GM23338 (cell line): ENCODE measurements around the gene UBE2E2. TPM values are rescaled to one million over a fixed set of nuclear protein-coding genes. Genes with fewer than 3 reads are reported as not detected.

Experiments
- ATAC-seq: fragments of 200-7000 bp; cut with Tn5 transposase; 3 replicates; pipeline ENCODE4 v1.9.1; 2020
- DNase-seq: peaks from one replicate; pipeline ENCODE4 v3.0.0-alpha.2; 2015; ENCODE audit warnings: low spot score
- H2AFZ ChIP-seq: fragments of 200-600 bp; sonication (generic); 2 replicates; pipeline ENCODE4 v1.8.0; 2016; ENCODE audit warnings: antibody characterized with exemption, mild to moderate bottlenecking, moderate library complexity
- H3F3A ChIP-seq: fragments of 200-600 bp; sonication (generic); replicated peaks from 2 replicates; pipeline ENCODE4 v1.8.0; 2017; ENCODE audit warnings: antibody characterized with exemption, mixed run types, low read depth
- H3K27ac ChIP-seq: fragments of 200-600 bp; sonication (generic); 2 replicates; pipeline ENCODE4 v1.6.1; 2016; ENCODE audit warnings: low read depth
- H3K27me3 ChIP-seq: fragments of 200-600 bp; sonication (generic); 2 replicates; pipeline ENCODE4 v1.8.0; 2016; ENCODE audit warnings: mild to moderate bottlenecking, mixed run types, moderate library complexity; ENCODE audit not compliant: insufficient read depth
- H3K36me3 ChIP-seq: fragments of 200-600 bp; sonication (generic); 2 replicates; pipeline ENCODE4 v1.8.0; 2016; ENCODE audit warnings: mild to moderate bottlenecking; ENCODE audit not compliant: insufficient read depth
- H3K4me1 ChIP-seq: fragments of 200-600 bp; sonication (generic); 2 replicates; pipeline ENCODE4 v1.8.0; 2016; ENCODE audit warnings: mild to moderate bottlenecking, moderate library complexity; ENCODE audit not compliant: insufficient read depth
- H3K4me2 ChIP-seq: fragments of 200-600 bp; sonication (generic); 2 replicates; pipeline ENCODE4 v1.7.1; 2017; ENCODE audit warnings: mixed run types
- H3K4me3 ChIP-seq: fragments of 200-600 bp; sonication (generic); 2 replicates; pipeline ENCODE4 v1.6.1; 2016; ENCODE audit warnings: mixed run types
- H3K79me2 ChIP-seq: fragments of 200-600 bp; sonication (generic); replicated peaks from 2 replicates; pipeline ENCODE4 v1.8.0; 2017; ENCODE audit warnings: mild to moderate bottlenecking; ENCODE audit not compliant: insufficient read depth
- H3K9me2 ChIP-seq: fragments of 200-600 bp; sonication (generic); 2 replicates; pipeline ENCODE4 v1.8.0; 2017; ENCODE audit not compliant: insufficient read depth
- H4K20me1 ChIP-seq: fragments of 200-600 bp; sonication (generic); replicated peaks from 2 replicates; pipeline ENCODE4 v1.8.0; 2017; ENCODE audit warnings: mild to moderate bottlenecking; ENCODE audit not compliant: insufficient read depth
- H3K27ac Mint-ChIP-seq: 2 replicates; pipeline ENCODE4 v1.8.0; 2020; ENCODE audit warnings: inconsistent platforms, mild to moderate bottlenecking, moderate library complexity, mixed read lengths
- H3K27me3 Mint-ChIP-seq: 3 replicates; pipeline ENCODE4 v1.8.0; 2022; ENCODE audit warnings: low read depth, mild to moderate bottlenecking, moderate library complexity, mixed read lengths, inconsistent platforms; ENCODE audit not compliant: insufficient read depth, poor library complexity
- H3K36me3 Mint-ChIP-seq: 3 replicates; pipeline ENCODE4 v1.8.0; 2021; ENCODE audit warnings: low read depth, mild to moderate bottlenecking, inconsistent platforms, moderate library complexity, mixed read lengths
- H3K4me1 Mint-ChIP-seq: 3 replicates; pipeline ENCODE4 v1.8.0; 2020; ENCODE audit warnings: mild to moderate bottlenecking, inconsistent platforms, mixed read lengths
- H3K4me3 Mint-ChIP-seq: 3 replicates; pipeline ENCODE4 v1.8.0; 2021; ENCODE audit warnings: moderate library complexity, mild to moderate bottlenecking, inconsistent platforms, mixed read lengths
- H3K9me3 Mint-ChIP-seq: 3 replicates; pipeline ENCODE4 v1.8.0; 2020; ENCODE audit warnings: moderate library complexity, mild to moderate bottlenecking, inconsistent platforms, mixed read lengths
- STAT1 ChIP-seq: IDR thresholded peaks from one replicate; pipeline ENCODE4 v1.6.1; 2016; ENCODE audit warnings: antibody characterized with exemption; ENCODE audit not compliant: unreplicated experiment
- ZNF331 ChIP-seq: fragments of 250-450 bp; sonication (Bioruptor Pico); IDR thresholded peaks from 2 replicates; pipeline ENCODE4 v1.5.0; 2020; ENCODE audit warnings: low read depth, mild to moderate bottlenecking, moderate library complexity
- polyA plus RNA-seq: library from polyadenylated mRNA; unstranded; fragments of >200 nt; fragmentation: Nextera tagmentation; extraction: Ambion mirVana; gene quantifications from 2 replicates; pipeline ENCODE4 v1.2.1, GENCODE V29; 2016
- total RNA-seq: library from RNA; depleted of rRNA; stranded (reverse); fragments of >200 nt; shearing (Covaris generic); gene quantifications from 2 replicates; pipeline ENCODE4 v1.2.3, GENCODE V29; 2014
- TF ChIP-seq, protein P1 (sequence below): fragments of 250-450 bp; sonication (Bioruptor Pico); IDR thresholded peaks from 2 replicates; pipeline ENCODE4 v1.5.0; 2020; ENCODE audit warnings: mild to moderate bottlenecking, moderate library complexity
- TF ChIP-seq, protein P2 (sequence below): IDR thresholded peaks from 2 replicates; pipeline ENCODE4 v1.6.1; 2016; ENCODE audit warnings: antibody characterized with exemption

UBE2E2 gene
- total and polyA plus RNA-seq, 2 experiments from 2014 or later = 86.9 to 169 TPM

- H3K4me1 ChIP-seq = peaks cover 29% of the 10 kb centered on the region
- no peak overlapping the region for H3K27ac ChIP-seq
- ATAC-seq = no peak
- H3K36me3 Mint-ChIP-seq = no peaks in the 10 kb centered on the region
- H3K27ac Mint-ChIP-seq = no peak overlapping the region
- H3F3A ChIP-seq = no peaks in the 10 kb centered on the region
- H3K9me3 Mint-ChIP-seq = no peaks in the 10 kb centered on the region; the same call in 2 of the 3 replicates
- H3K4me1 Mint-ChIP-seq = peaks cover 30% of the 10 kb centered on the region
- H3K4me3 ChIP-seq = no peak overlapping the region
- no peaks in the 10 kb centered on the region for H3K27me3 ChIP-seq
- H3K9me2 ChIP-seq = no peaks in the 10 kb centered on the region
- H3K4me2 ChIP-seq = no peak overlapping the region
- H4K20me1 ChIP-seq = no peaks in the 10 kb centered on the region
- no peak overlapping the region for H2AFZ ChIP-seq
- no peak for TF ChIP-seq ZNF331 (CRISPR knock-in tag)
- H3K36me3 ChIP-seq = no peaks in the 10 kb centered on the region
- no peak for DNase-seq
- H3K4me3 Mint-ChIP-seq = no peak overlapping the region
- H3K79me2 ChIP-seq = peaks cover 14% of the 10 kb centered on the region
- peaks cover 3% of the 10 kb centered on the region for H3K27me3 Mint-ChIP-seq
Observed at GRCh38 chr3:23431764-23432163, 228.6 kb downstream of the UBE2E2 start.

DNA sequence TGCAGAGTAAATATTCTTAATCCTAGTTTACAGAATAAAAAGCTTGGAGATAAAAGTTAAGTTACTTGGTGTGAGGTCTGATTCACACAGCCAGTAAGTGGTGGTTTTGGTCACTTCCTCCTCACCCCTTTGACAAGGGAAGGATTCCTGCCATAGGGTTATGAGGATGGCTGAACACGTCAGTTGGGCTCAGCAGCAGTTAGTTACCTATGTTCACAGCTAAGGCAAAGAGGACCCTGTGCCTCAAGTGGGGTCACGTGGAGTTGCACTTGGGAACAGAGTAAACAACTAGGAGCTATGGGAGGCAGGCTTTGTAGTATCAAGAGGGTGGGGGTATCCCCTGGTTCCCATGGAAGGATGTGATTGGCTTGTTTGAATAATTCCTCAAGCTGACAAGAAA lies 232.2 kb downstream of the UBE2E2 start:
- H3K27me3 Mint-ChIP-seq = peaks cover 3% of the 10 kb centered on the region
- no peak overlapping the region for H3K4me2 ChIP-seq
- H3K27ac Mint-ChIP-seq = no peak overlapping the region
- ATAC-seq = peak; percentile 91
- TF ChIP-seq, protein P1, sequence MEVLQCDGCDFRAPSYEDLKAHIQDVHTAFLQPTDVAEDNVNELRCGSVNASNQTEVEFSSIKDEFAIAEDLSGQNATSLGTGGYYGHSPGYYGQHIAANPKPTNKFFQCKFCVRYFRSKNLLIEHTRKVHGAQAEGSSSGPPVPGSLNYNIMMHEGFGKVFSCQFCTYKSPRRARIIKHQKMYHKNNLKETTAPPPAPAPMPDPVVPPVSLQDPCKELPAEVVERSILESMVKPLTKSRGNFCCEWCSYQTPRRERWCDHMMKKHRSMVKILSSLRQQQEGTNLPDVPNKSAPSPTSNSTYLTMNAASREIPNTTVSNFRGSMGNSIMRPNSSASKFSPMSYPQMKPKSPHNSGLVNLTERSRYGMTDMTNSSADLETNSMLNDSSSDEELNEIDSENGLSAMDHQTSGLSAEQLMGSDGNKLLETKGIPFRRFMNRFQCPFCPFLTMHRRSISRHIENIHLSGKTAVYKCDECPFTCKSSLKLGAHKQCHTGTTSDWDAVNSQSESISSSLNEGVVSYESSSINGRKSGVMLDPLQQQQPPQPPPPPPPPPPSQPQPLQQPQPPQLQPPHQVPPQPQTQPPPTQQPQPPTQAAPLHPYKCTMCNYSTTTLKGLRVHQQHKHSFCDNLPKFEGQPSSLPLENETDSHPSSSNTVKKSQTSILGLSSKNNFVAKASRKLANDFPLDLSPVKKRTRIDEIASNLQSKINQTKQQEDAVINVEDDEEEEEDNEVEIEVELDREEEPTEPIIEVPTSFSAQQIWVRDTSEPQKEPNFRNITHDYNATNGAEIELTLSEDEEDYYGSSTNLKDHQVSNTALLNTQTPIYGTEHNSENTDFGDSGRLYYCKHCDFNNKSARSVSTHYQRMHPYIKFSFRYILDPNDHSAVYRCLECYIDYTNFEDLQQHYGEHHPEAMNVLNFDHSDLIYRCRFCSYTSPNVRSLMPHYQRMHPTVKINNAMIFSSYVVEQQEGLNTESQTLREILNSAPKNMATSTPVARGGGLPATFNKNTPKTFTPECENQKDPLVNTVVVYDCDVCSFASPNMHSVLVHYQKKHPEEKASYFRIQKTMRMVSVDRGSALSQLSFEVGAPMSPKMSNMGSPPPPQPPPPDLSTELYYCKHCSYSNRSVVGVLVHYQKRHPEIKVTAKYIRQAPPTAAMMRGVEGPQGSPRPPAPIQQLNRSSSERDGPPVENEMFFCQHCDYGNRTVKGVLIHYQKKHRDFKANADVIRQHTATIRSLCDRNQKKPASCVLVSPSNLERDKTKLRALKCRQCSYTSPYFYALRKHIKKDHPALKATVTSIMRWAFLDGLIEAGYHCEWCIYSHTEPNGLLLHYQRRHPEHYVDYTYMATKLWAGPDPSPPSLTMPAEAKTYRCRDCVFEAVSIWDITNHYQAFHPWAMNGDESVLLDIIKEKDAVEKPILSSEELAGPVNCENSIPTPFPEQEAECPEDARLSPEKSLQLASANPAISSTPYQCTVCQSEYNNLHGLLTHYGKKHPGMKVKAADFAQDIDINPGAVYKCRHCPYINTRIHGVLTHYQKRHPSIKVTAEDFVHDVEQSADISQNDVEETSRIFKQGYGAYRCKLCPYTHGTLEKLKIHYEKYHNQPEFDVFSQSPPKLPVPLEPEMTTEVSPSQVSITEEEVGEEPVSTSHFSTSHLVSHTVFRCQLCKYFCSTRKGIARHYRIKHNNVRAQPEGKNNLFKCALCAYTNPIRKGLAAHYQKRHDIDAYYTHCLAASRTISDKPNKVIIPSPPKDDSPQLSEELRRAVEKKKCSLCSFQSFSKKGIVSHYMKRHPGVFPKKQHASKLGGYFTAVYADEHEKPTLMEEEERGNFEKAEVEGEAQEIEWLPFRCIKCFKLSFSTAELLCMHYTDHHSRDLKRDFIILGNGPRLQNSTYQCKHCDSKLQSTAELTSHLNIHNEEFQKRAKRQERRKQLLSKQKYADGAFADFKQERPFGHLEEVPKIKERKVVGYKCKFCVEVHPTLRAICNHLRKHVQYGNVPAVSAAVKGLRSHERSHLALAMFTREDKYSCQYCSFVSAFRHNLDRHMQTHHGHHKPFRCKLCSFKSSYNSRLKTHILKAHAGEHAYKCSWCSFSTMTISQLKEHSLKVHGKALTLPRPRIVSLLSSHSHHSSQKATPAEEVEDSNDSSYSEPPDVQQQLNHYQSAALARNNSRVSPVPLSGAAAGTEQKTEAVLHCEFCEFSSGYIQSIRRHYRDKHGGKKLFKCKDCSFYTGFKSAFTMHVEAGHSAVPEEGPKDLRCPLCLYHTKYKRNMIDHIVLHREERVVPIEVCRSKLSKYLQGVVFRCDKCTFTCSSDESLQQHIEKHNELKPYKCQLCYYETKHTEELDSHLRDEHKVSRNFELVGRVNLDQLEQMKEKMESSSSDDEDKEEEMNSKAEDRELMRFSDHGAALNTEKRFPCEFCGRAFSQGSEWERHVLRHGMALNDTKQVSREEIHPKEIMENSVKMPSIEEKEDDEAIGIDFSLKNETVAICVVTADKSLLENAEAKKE (CRISPR knock-in tag) = no peak
- no peak for TF ChIP-seq STAT1
- no peak for TF ChIP-seq ZNF331 (CRISPR knock-in tag)
- TF ChIP-seq, protein P2, sequence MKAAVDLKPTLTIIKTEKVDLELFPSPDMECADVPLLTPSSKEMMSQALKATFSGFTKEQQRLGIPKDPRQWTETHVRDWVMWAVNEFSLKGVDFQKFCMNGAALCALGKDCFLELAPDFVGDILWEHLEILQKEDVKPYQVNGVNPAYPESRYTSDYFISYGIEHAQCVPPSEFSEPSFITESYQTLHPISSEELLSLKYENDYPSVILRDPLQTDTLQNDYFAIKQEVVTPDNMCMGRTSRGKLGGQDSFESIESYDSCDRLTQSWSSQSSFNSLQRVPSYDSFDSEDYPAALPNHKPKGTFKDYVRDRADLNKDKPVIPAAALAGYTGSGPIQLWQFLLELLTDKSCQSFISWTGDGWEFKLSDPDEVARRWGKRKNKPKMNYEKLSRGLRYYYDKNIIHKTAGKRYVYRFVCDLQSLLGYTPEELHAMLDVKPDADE = no peak
- peaks cover 45% of the 10 kb centered on the region for H3K4me1 Mint-ChIP-seq
- H3F3A ChIP-seq = no peaks in the 10 kb centered on the region
- H3K9me2 ChIP-seq = no peaks in the 10 kb centered on the region
- no peak overlapping the region for H3K4me3 ChIP-seq
- no peaks in the 10 kb centered on the region for H3K27me3 ChIP-seq
- no peaks in the 10 kb centered on the region for H3K36me3 Mint-ChIP-seq
- H3K4me1 ChIP-seq = peaks cover 36% of the 10 kb centered on the region
- no peak overlapping the region for H3K4me3 Mint-ChIP-seq
- no peaks in the 10 kb centered on the region for H4K20me1 ChIP-seq
- peak; percentile 75 for DNase-seq
- no peak overlapping the region for H3K27ac ChIP-seq
- H3K79me2 ChIP-seq = peaks cover 28% of the 10 kb centered on the region
- H3K9me3 Mint-ChIP-seq = no peaks in the 10 kb centered on the region; the same call in 2 of the 3 replicates
- no peak overlapping the region for H2AFZ ChIP-seq
- H3K36me3 ChIP-seq = no peaks in the 10 kb centered on the region
